HEK293 (cell line): ENCODE results near the gene ATXN2.

ENCODE experiments used
- CTCF ChIP-seq: fragments of 450-650 bp; formaldehyde crosslinking; IDR thresholded peaks from 2 replicates; pipeline ENCODE4 v1.5.1; 2016; ENCODE audit warnings: missing biosample characterization, missing genetic modification characterization
- INSM2 ChIP-seq: fragments of 450-650 bp; formaldehyde crosslinking; IDR thresholded peaks from 2 replicates; pipeline ENCODE4 v1.5.1; 2016; ENCODE audit warnings: missing biosample characterization, missing genetic modification characterization
- KLF16 ChIP-seq: fragments of 450-650 bp; formaldehyde crosslinking; IDR thresholded peaks from 2 replicates; pipeline ENCODE4 v1.5.1; 2017; ENCODE audit warnings: missing biosample characterization, missing genetic modification characterization
- YY1 ChIP-seq: fragments of 450-650 bp; formaldehyde crosslinking; IDR thresholded peaks from 2 replicates; pipeline ENCODE4 v1.5.1; 2018; ENCODE audit warnings: missing biosample characterization, missing genetic modification characterization
- ZBTB10 ChIP-seq: fragments of 450-650 bp; formaldehyde crosslinking; IDR thresholded peaks from 2 replicates; pipeline ENCODE4 v1.5.1; 2016; ENCODE audit warnings: missing biosample characterization, missing genetic modification characterization
- ZBTB48 ChIP-seq: fragments of 450-650 bp; formaldehyde crosslinking; IDR thresholded peaks from 2 replicates; pipeline ENCODE4 v1.5.1; 2016; ENCODE audit warnings: missing biosample characterization, missing genetic modification characterization
- ZBTB49 ChIP-seq: fragments of 450-650 bp; formaldehyde crosslinking; IDR thresholded peaks from 2 replicates; pipeline ENCODE4 v1.5.1; 2016; ENCODE audit warnings: missing biosample characterization, missing genetic modification characterization, low read depth
- ZNF132 ChIP-seq: fragments of 450-650 bp; formaldehyde crosslinking; IDR thresholded peaks from 2 replicates; pipeline ENCODE4 v1.5.1; 2017; ENCODE audit warnings: missing biosample characterization, missing genetic modification characterization, borderline replicate concordance
- ZNF175 ChIP-seq: fragments of 450-650 bp; formaldehyde crosslinking; IDR thresholded peaks from 2 replicates; pipeline ENCODE4 v1.5.1; 2016; ENCODE audit warnings: missing biosample characterization, missing genetic modification characterization
- ZNF335 ChIP-seq: fragments of 450-650 bp; formaldehyde crosslinking; conservative IDR thresholded peaks from 2 replicates; pipeline ENCODE4 v1.5.1; 2016; ENCODE audit warnings: missing biosample characterization, missing genetic modification characterization
- ZNF423 ChIP-seq: fragments of 450-650 bp; formaldehyde crosslinking; IDR thresholded peaks from 2 replicates; pipeline ENCODE4 v1.5.1; 2016; ENCODE audit warnings: missing biosample characterization, missing genetic modification characterization
- ZNF585B ChIP-seq: fragments of 450-650 bp; formaldehyde crosslinking; IDR thresholded peaks from 2 replicates; pipeline ENCODE4 v1.5.1; 2016; ENCODE audit warnings: missing biosample characterization, missing genetic modification characterization
- ZSCAN30 ChIP-seq: fragments of 450-650 bp; IDR thresholded peaks from 2 replicates; pipeline ENCODE4 v1.5.1; 2018; ENCODE audit warnings: missing biosample characterization, mild to moderate bottlenecking, missing genetic modification characterization, moderate library complexity

- no peak for TF ChIP-seq ZSCAN30 (tag by site-specific recombination)
- no peak for TF ChIP-seq ZNF175
- no peak for TF ChIP-seq ZBTB10 (tag by site-specific recombination)
- TF ChIP-seq ZNF335 = no peak
- no peak for TF ChIP-seq CTCF (tag by site-specific recombination)
- no peak for TF ChIP-seq INSM2 (tag by site-specific recombination)
- no peak for TF ChIP-seq KLF16 (tag by site-specific recombination)
- TF ChIP-seq ZBTB49 (tag by site-specific recombination) = no peak
- no peak for TF ChIP-seq ZNF423 (tag by site-specific recombination)
- TF ChIP-seq ZNF132 (tag by site-specific recombination) = no peak
- TF ChIP-seq ZNF585B (tag by site-specific recombination) = no peak
- no peak for TF ChIP-seq ZBTB48 (tag by site-specific recombination)
- no peak for TF ChIP-seq YY1 (tag by site-specific recombination)
Measured at GRCh38 chr12:111426344-111427185, 172.6 kb downstream of the ATXN2 start.
